DND-41 (cell line): ENCODE results near the gene KLF15.

Experiments
- CTCF ChIP-seq: IDR thresholded peaks from 2 replicates; pipeline ENCODE4 v1.5.1; 2012; ENCODE audit warnings: borderline replicate concordance, low read length, moderate library complexity, mild to moderate bottlenecking; ENCODE audit not compliant: poor library complexity, severe bottlenecking; ENCODE audit errors: extremely low read depth
- EZH2 ChIP-seq: IDR thresholded peaks from 3 replicates; pipeline ENCODE4 v1.6.1; 2012; ENCODE audit warnings: borderline replicate concordance, low read depth, mild to moderate bottlenecking, moderate library complexity, low read length, inconsistent platforms; ENCODE audit not compliant: severe bottlenecking

GRCh38 chr3:126402178-126402577 lies 45.0 kb upstream of the KLF15 start:
- no peak for TF ChIP-seq CTCF
- no peak for TF ChIP-seq EZH2
